Left kidney (tissue), 2 donors: ENCODE results near the gene SLCO1C1. TPM values are rescaled to one million over a fixed set of nuclear protein-coding genes. Genes with fewer than 3 reads are reported as not detected.

Experiments
- DNase-seq: peaks from one replicate; pipeline ENCODE4 v3.0.0-alpha.2; 2013
- polyA plus RNA-seq: library from polyadenylated mRNA; unstranded; fragments of 120-200 nt; gene quantifications from one replicate; pipeline ENCODE4 v1.2.1, GENCODE V29; 2013; ENCODE audit not compliant: insufficient read length

Gene SLCO1C1
- polyA plus RNA-seq, 1 donor = 0.65 TPM

- DNase-seq = peak; percentile 4
Measured at GRCh38 chr12:20798554-20798953, 103.4 kb downstream of the SLCO1C1 start.

- DNase-seq = no peak
Measured at GRCh38 chr12:20800160-20800559, 105.0 kb downstream of the SLCO1C1 start.

- no peak for DNase-seq
Measured at GRCh38 chr12:20801035-20801434, 105.9 kb downstream of the SLCO1C1 start.

Other genes starting within 250 kb of the SLCO1C1 start
- gene SLCO1B3, start 115.4 kb downstream of the SLCO1C1 start, polyA plus RNA-seq = not detected